Measurements from ENCODE around the gene RFC2. TPM values are rescaled to one million over a fixed set of nuclear protein-coding genes. Genes with fewer than 3 reads are reported as not detected.

The RFC2 gene
- total and polyA plus RNA-seq, 2 of the 8 experiments (the other 6 are each of a cell fraction or from before 2014, with no cell fraction given), result 52.9 to 85.4 TPM

- no peak overlapping the region for H4K8ac ChIP-seq (ENCODE audit: extremely low read depth, insufficient read depth, low read length)
- no peak overlapping the region for H2BK12ac ChIP-seq (ENCODE audit: low read depth, low read length)
- ChIA-PET POLR2A (ENCODE audit: partially characterized antibody) (interaction anchor here (0.6 to 3.7 kb wide), 12 partner anchors 8 to 107 kb away, joined by 3 to 18 read pairs (median 6); partner anchors contain the start of gene EIF4H), CTCF (ENCODE audit: partially characterized antibody) (interaction anchor here (0.6 to 11.6 kb wide), 13 partner anchors 9 to 206 kb away, joined by 3 to 132 read pairs (median 4); no protein-coding TSS in a partner anchor)
- no peak overlapping the region for H3K23ac ChIP-seq (ENCODE audit: insufficient read length)
- H4K20me1 ChIP-seq (replicated peaks in 1 of 2; ENCODE audit: control insufficient read depth in 1 of 2, insufficient read depth in 2 of 2, low read length in 2 of 2), result peaks cover 2 to 4% of the 10 kb centered on the region in 2 experiments
- no peaks in the 10 kb centered on the region for H3K4me1 ChIP-seq (replicated peaks in 1 of 4; ENCODE audit: control insufficient read depth in 3 of 4, insufficient read depth in 4 of 4, low read length in 3 of 4)
- no peak overlapping the region for H4K91ac ChIP-seq (replicated peaks; ENCODE audit: insufficient read length, low read length)
- no peak for DNase-seq (ENCODE audit: low read depth in 1 of 2, low spot score in 2 of 2)
- H3K36me3 ChIP-seq (ENCODE audit: control insufficient read depth in 2 of 4, insufficient read depth in 4 of 4, low read length in 3 of 4), result peaks cover 10 to 17% (median 10%) of the 10 kb centered on the region in 4 experiments
- no peaks in the 10 kb centered on the region for H3K27me3 ChIP-seq (replicated peaks in 1 of 4; ENCODE audit: control insufficient read depth in 3 of 4, extremely low read depth in 1 of 4, insufficient read depth in 3 of 4, low read length in 3 of 4)
- H3K23me2 ChIP-seq (ENCODE audit: low read depth, low read length), result no peaks in the 10 kb centered on the region; the same call in 1 of the 2 replicates
- H3K4me2 ChIP-seq (ENCODE audit: insufficient read depth in 1 of 2, low read depth in 2 of 2, low read length in 2 of 2), result no peak overlapping the region
- no peak overlapping the region for H2BK5ac ChIP-seq (ENCODE audit: low read depth, low read length)
- H3K9me3 ChIP-seq (ENCODE audit: insufficient read depth in 2 of 2, low read depth in 1 of 2, low read length in 1 of 2), result no peaks in the 10 kb centered on the region
- H3K14ac ChIP-seq (ENCODE audit: insufficient read length), result no peak overlapping the region
- no peak for FAIRE-seq
- no peak overlapping the region for H2AK5ac ChIP-seq (ENCODE audit: low read depth, low read length)
- no peaks in the 10 kb centered on the region for H3K79me1 ChIP-seq (ENCODE audit: low read depth, low read length)
- no peak overlapping the region for H2BK15ac ChIP-seq (ENCODE audit: low read length)
- no peak overlapping the region for H4K5ac ChIP-seq (ENCODE audit: insufficient read length, low read depth, low read length)
- 90% methylated on average over 19 of the region's 19 CpGs; no CpG with 5 or more reads in 1 of the 2 experiments for WGBS, 2 experiments (ENCODE audit: extremely low coverage in 1 of 2, insufficient coverage in 1 of 2, insufficient read length in 1 of 2, insufficient replicate concordance in 2 of 2, low coverage in 1 of 2, low lambda C conversion rate in 2 of 2, missing lambda C conversion rate in 1 of 2)
- H3K27ac ChIP-seq (ENCODE audit: low read depth, low read length), result no peak overlapping the region
- no peak overlapping the region for H3K4ac ChIP-seq (replicated peaks; ENCODE audit: insufficient read length, low read depth, low read length)
- no peak overlapping the region for H3K4me3 ChIP-seq (ENCODE audit: extremely low read depth in 1 of 4, insufficient read depth in 2 of 4, low read depth in 3 of 4, low read length in 4 of 4)
- no peak overlapping the region for H3K18ac ChIP-seq (ENCODE audit: extremely low read depth, low read length)
- no peak overlapping the region for H2AFZ ChIP-seq (ENCODE audit: low read length)
- H3K79me2 ChIP-seq (ENCODE audit: control insufficient read depth in 1 of 2, insufficient read depth in 2 of 2, low read length in 2 of 2), result no peaks in the 10 kb centered on the region
- no peak overlapping the region for H3K9ac ChIP-seq (replicated peaks in 1 of 4; ENCODE audit: extremely low read depth in 1 of 4, low read depth in 3 of 4, low read length in 3 of 4)
- H3K56ac ChIP-seq (replicated peaks; ENCODE audit: insufficient read length, low read depth, low read length), result no peak overlapping the region
- no peak overlapping the region for H2BK120ac ChIP-seq (replicated peaks; ENCODE audit: low read depth, low read length)
- H2BK20ac ChIP-seq (ENCODE audit: low read length), result no peak overlapping the region
- TF ChIP-seq FOSL1 (IDR thresholded peaks at IDR 0.05; ENCODE audit: insufficient read depth, low read depth, low read length) (no peak), CTBP2 (IDR thresholded peaks at IDR 0.05; ENCODE audit: borderline replicate concordance, insufficient read depth, insufficient read length, low read length) (no peak), HDAC6 (IDR thresholded peaks at IDR 0.05; ENCODE audit: low read depth, low read length) (no peak), SRF (IDR thresholded peaks at IDR 0.05; ENCODE audit: low read depth, low read length) (no peak), EP300 (IDR thresholded peaks at IDR 0.05; ENCODE audit: borderline replicate concordance in 1 of 2, low read depth in 2 of 2, low read length in 2 of 2) (no peak), RNF2 (IDR thresholded peaks at IDR 0.05; ENCODE audit: borderline replicate concordance, low read depth, low read length, missing control alignments, poor library complexity, severe bottlenecking) (no peak), ZNF274 (IDR thresholded peaks at IDR 0.05; ENCODE audit: borderline replicate concordance, extremely low read depth, low read length) (no peak), GABPA (IDR thresholded peaks at IDR 0.05; ENCODE audit: borderline replicate concordance, insufficient read depth, low read length) (no peak), POLR2A (IDR thresholded peaks at IDR 0.05; ENCODE audit: control extremely low read depth in 1 of 2, low read depth in 2 of 2, low read length in 2 of 2) (no peak), NRF1 (IDR thresholded peaks at IDR 0.05; ENCODE audit: low read depth, low read length) (no peak), SAP30 (IDR thresholded peaks at IDR 0.05; ENCODE audit: insufficient read depth, insufficient replicate concordance, low read length) (no peak)
Observed at GRCh38 chr7:74199551-74200355, 54.4 kb downstream of the RFC2 start.

Data from H1 (cell line).